HS-27A (cell line): ENCODE data around the gene ARRDC2.

Source experiments
- DNase-seq: peaks from one replicate; pipeline ENCODE4 v3.0.0-alpha.2; 2012; ENCODE audit warnings: low read depth, missing footprints

The ARRDC2 gene

DNA sequence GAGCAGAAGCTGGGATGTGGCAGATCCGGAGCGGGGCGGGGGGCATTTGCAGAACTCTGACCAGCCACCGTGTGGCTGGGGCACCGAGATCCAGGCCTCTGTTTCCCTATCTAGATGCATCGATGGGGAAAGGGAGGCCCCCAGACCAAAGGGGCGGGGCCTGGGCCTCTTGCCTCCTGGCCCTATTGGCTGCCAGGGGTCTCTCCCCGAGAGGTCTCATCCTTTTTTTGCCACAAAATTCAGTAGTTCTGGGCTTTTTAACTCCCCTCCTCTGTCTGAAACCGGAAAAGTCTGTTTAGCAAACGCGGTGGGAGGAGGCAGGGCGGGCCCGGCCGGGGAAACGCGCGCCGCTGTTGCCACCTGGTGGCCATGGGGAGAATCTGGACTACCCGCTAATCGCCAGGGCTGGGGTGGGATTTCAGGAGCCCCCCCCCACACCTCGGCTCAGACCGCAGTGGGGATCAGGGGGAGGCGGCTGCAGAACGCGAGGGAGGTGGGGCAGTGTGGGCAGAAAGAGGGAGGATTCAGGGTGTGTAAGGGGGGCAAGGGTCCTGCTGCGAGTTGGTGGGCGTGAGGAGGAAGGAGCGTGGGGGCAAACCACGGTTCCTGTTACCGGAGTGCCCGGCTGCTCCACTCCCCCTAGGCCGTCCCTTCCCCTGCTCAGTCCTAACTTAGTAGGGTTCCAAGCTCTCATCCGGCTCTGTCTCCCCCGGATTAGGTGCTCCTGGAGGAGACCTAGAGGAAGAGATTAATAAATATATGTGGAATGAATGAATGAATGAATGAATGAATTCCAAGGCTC is 50.4 kb downstream of the ARRDC2 start:
- no peak for DNase-seq

DNA sequence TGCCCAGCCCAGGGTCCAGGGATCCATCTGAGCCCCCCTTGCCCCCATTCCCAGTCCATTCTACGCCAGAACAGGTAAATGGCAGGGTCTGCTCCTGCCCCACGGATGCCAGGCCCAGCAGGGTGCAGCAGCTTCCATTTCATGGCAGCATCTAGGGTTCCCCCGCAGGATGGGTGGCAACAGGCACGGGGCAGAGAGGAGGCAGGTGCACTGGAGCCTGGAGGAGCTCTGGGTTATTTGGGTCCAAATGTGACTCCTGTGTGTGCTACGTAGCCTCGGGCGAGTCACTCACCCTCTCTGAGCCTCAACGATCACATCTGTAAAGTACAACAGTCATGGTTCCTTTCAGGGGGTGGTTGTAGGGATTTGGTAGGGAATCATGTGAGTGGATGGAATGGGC is 51.3 kb downstream of the ARRDC2 start:
- no peak for DNase-seq

DNA sequence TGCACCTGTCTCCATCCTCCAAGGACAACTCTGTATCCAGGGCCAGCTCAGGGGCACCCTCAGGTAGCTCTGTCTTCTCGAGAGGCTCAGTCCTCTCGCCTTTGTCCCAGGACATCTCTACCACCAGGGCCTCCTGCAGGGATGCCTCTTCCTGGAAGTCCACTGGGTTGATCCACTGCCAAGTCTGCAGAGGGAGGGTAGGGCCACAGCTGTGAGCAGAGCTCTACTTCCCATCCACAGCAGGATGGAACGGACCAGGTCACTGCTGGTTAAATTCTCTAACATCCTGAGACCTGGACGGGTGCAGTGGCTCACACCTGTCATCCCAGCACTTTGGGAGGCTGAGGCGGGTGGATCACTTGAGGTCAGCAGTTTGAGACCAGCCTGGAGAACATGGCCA is 51.9 kb downstream of the ARRDC2 start:
- DNase-seq = no peak

DNA sequence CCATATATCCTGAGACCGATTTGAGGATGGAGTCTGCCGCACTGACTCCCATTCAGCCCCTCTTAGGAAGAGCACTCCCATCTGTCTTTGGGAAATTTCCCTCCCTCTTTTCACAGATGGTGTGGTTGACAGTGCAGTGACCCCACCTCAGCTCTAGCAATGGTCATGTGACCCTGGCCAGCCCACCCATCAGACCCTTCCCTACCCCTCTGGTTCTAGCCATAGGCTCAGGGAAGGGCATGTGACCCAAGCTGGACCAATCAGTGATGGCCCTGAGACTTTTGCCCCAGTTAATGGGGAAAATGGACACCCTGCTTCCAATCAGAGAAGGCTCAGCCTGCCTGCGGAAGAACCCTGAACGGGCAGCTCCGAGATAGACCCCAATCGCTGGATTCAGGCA is 52.5 kb downstream of the ARRDC2 start:
- no peak for DNase-seq

DNA sequence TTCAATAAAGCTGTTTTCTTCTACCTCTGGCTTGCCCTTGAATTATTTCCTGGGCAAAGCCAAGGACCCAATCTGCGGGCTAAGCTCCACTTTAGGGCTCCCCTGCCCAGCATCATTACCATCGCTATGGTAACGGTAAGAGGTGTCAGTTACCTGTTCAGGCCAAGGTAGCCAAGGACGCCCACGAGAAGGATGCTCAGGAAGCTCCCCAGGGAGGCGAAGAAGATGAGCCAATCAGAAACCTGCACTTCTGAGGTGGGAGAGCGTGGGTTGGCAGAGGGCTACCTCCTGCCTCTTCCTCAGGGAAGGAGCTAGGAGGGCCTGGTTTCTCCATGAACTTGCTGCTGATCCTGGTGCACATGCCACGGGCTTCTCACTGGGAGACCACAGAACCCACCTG is 54.1 kb downstream of the ARRDC2 start:
- no peak for DNase-seq

DNA sequence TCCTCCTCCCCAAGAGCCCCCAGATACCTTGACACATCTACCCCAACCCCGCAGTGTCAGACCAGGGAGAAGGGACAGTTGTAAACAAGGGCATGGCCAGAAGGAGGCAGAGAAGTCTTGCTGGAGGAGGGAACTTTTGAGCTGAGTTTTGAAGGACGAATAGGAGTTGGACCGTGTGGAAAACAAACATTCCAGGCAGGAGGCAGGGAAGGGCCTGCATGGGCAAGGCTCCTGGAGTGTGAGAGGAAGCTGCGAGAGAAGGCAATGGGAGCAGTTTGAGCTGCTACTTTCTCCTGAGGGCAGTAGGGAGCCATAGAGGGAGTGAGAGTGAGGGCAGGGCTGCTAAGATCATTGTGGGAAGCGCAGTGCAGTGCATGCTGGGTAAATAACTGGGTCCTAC is 55.5 kb downstream of the ARRDC2 start:
- DNase-seq = no peak
